ENCODE measurements around the gene NSMCE4A.
"Not testable (repeated sequence)": the region's sequence is repeated elsewhere in the genome, so short reads cannot be mapped to it uniquely, and the experiment has no call there.

Gene NSMCE4A

GRCh38 chr10:122007415-122007814 lies 32.4 kb upstream of the NSMCE4A start:
- TF ChIP-seq ZNF274 (IDR thresholded peaks at IDR 0.05; ENCODE audit: low read depth, low read length): no peak
- H3K4me3 ChIP-seq (ENCODE audit: low read length): no peak overlapping the region

GRCh38 chr10:122001698-122002097 lies 26.7 kb upstream of the NSMCE4A start:
- no peak for TF ChIP-seq ZNF274 (IDR thresholded peaks at IDR 0.05; ENCODE audit: low read depth, low read length)
- no peak overlapping the region for H3K4me3 ChIP-seq (ENCODE audit: low read length)

GRCh38 chr10:121999301-121999700 lies 24.3 kb upstream of the NSMCE4A start:
- H3K4me3 ChIP-seq (ENCODE audit: low read length): no peak overlapping the region
- no peak for TF ChIP-seq ZNF274 (IDR thresholded peaks at IDR 0.05; ENCODE audit: low read depth, low read length)

- TF ChIP-seq ZNF274 (IDR thresholded peaks at IDR 0.05; ENCODE audit: low read depth, low read length): no peak
- H3K4me3 ChIP-seq (ENCODE audit: low read length): no peak overlapping the region
Measured at GRCh38 chr10:121998462-121998861, 23.4 kb upstream of the NSMCE4A start.

- H3K4me3 ChIP-seq (ENCODE audit: low read length): no peak overlapping the region
- no peak for TF ChIP-seq ZNF274 (IDR thresholded peaks at IDR 0.05; ENCODE audit: low read depth, low read length)
Measured at GRCh38 chr10:121994429-121994941, 19.5 kb upstream of the NSMCE4A start.

- H3K4me3 ChIP-seq (ENCODE audit: low read length): not testable (repeated sequence)
Measured at GRCh38 chr10:121991727-121992126, 16.7 kb upstream of the NSMCE4A start.

GRCh38 chr10:121990015-121990677 lies 15.1 kb upstream of the NSMCE4A start:
- TF ChIP-seq ZNF274 (IDR thresholded peaks at IDR 0.05; ENCODE audit: low read depth, low read length): no peak
- H3K4me3 ChIP-seq (ENCODE audit: low read length): no peak overlapping the region

- no peak within 1 kb of the TSS for H3K4me3 ChIP-seq (ENCODE audit: low read length)
- TF ChIP-seq ZNF274 (IDR thresholded peaks at IDR 0.05; ENCODE audit: low read depth, low read length): no peak
Measured at GRCh38 chr10:121988361-121989324, 13.6 kb upstream of the NSMCE4A start, which contains the start of gene TACC2. Gene TACC2 (plus strand): TSS chr10:121989163. CDS start chr10:122021982, 32,819 bp downstream.

- no peak overlapping the region for H3K4me3 ChIP-seq (ENCODE audit: low read length)
- no peak for TF ChIP-seq ZNF274 (IDR thresholded peaks at IDR 0.05; ENCODE audit: low read depth, low read length)
Measured at GRCh38 chr10:121984463-121984862, 9.4 kb upstream of the NSMCE4A start.

GRCh38 chr10:121983852-121984251 lies 8.8 kb upstream of the NSMCE4A start:
- TF ChIP-seq ZNF274 (IDR thresholded peaks at IDR 0.05; ENCODE audit: low read depth, low read length): no peak
- no peak overlapping the region for H3K4me3 ChIP-seq (ENCODE audit: low read length)

- H3K4me3 ChIP-seq (ENCODE audit: low read length): no peak overlapping the region
Measured at GRCh38 chr10:121981346-121981745, 6.3 kb upstream of the NSMCE4A start.

GRCh38 chr10:121978511-121978910 lies 3.5 kb upstream of the NSMCE4A start:
- no peak overlapping the region for H3K4me3 ChIP-seq (ENCODE audit: low read length)
- no peak for TF ChIP-seq ZNF274 (IDR thresholded peaks at IDR 0.05; ENCODE audit: low read depth, low read length)

More at GRCh38 chr10:121981346-121981745, 6.3 kb upstream of the NSMCE4A start:
- TF ChIP-seq ZNF274 (IDR thresholded peaks at IDR 0.05; ENCODE audit: low read depth, low read length): no peak

GRCh38 chr10:121976607-121977006 lies 1.6 kb upstream of the NSMCE4A start:
- TF ChIP-seq ZNF274 (IDR thresholded peaks at IDR 0.05; ENCODE audit: low read depth, low read length): no peak
- no peak overlapping the region for H3K4me3 ChIP-seq (ENCODE audit: low read length)

- H3K4me3 ChIP-seq (ENCODE audit: low read length): peak overlapping the region; percentile 70; the same call in 1 of the 2 replicates
- no peak for TF ChIP-seq ZNF274 (IDR thresholded peaks at IDR 0.05; ENCODE audit: low read depth, low read length)
Measured at GRCh38 chr10:121975295-121976086, 474 bp upstream of the NSMCE4A start.
